HTR-8/SVneo (cell line): ENCODE results near the gene TSNAXIP1.
A peak's percentile ranks its signal among the peaks of the same experiment; 100 is the strongest.

Experiments used
- DNase-seq: peaks from one replicate; pipeline ENCODE4 v3.0.0; 2011; ENCODE audit warnings: low spot score, mixed read lengths; ENCODE audit not compliant: insufficient read length
- FAIRE-seq: peaks from 2 replicates; lab custom pipeline; 2011; peaks lifted over from hg19 to GRCh38; lab: Jason Lieb, UNC

TSNAXIP1 gene

GRCh38 chr16:67782567-67783352 lies 23.9 kb upstream of the TSNAXIP1 start:
- FAIRE-seq, result no peak
- DNase-seq, result no peak

- FAIRE-seq (no peak), DNase-seq (no peak)
Observed at GRCh38 chr16:67783353-67783725, 23.4 kb upstream of the TSNAXIP1 start.

GRCh38 chr16:67786491-67786890 lies 20.2 kb upstream of the TSNAXIP1 start:
- DNase-seq (no peak), FAIRE-seq (no peak)

- DNase-seq (no peak), FAIRE-seq (no peak)
Observed at GRCh38 chr16:67790071-67790470, 16.6 kb upstream of the TSNAXIP1 start.

- no peak for FAIRE-seq
- no peak for DNase-seq
Observed at GRCh38 chr16:67796099-67796718, 10.5 kb upstream of the TSNAXIP1 start.

GRCh38 chr16:67800338-67800926 lies 6.3 kb upstream of the TSNAXIP1 start:
- FAIRE-seq (no peak), DNase-seq (no peak)

GRCh38 chr16:67801241-67801640 lies 5.4 kb upstream of the TSNAXIP1 start:
- FAIRE-seq (no peak), DNase-seq (no peak)

- DNase-seq (no peak), FAIRE-seq (no peak)
Observed at GRCh38 chr16:67801883-67802282, 4.8 kb upstream of the TSNAXIP1 start.

GRCh38 chr16:67803894-67804293 lies 2.8 kb upstream of the TSNAXIP1 start:
- DNase-seq, result no peak
- FAIRE-seq, result no peak

GRCh38 chr16:67804853-67805542 lies 1.7 kb upstream of the TSNAXIP1 start:
- DNase-seq (no peak), FAIRE-seq (no peak)

GRCh38 chr16:67805718-67806427 lies 816 bp upstream of the TSNAXIP1 start:
- no peak for FAIRE-seq
- DNase-seq, result no peak

- DNase-seq (no peak), FAIRE-seq (peak; percentile 4)
Observed at GRCh38 chr16:67807148-67807682, 526 bp downstream of the TSNAXIP1 start.

- peak; percentile 72 for FAIRE-seq
- DNase-seq, result no peak
Observed at GRCh38 chr16:67811899-67812298, 5.2 kb downstream of the TSNAXIP1 start.

GRCh38 chr16:67814567-67814966 lies 7.9 kb downstream of the TSNAXIP1 start:
- DNase-seq (no peak), FAIRE-seq (no peak)

- DNase-seq (no peak), FAIRE-seq (no peak)
Observed at GRCh38 chr16:67820608-67821259, 14.0 kb downstream of the TSNAXIP1 start.

- DNase-seq (no peak), FAIRE-seq (peak; percentile 36)
Observed at GRCh38 chr16:67822511-67822910, 15.8 kb downstream of the TSNAXIP1 start.

- DNase-seq (no peak), FAIRE-seq (no peak)
Observed at GRCh38 chr16:67825119-67825518, 18.4 kb downstream of the TSNAXIP1 start.

GRCh38 chr16:67825906-67826305 lies 19.2 kb downstream of the TSNAXIP1 start:
- DNase-seq, result no peak
- no peak for FAIRE-seq

- no peak for FAIRE-seq
- DNase-seq, result no peak
Observed at GRCh38 chr16:67828651-67829050, 22.0 kb downstream of the TSNAXIP1 start.

- FAIRE-seq, result peak; percentile 52
- no peak for DNase-seq
Observed at GRCh38 chr16:67833030-67833414, 26.3 kb downstream of the TSNAXIP1 start.
